IMR-90 (cell line): Measurements from ENCODE around the gene TXNRD1. TPM values are rescaled to one million over a fixed set of nuclear protein-coding genes. Genes with fewer than 3 reads are reported as not detected.

Experiments
- ATAC-seq: fragments of 200-7000 bp; cut with Tn5 transposase; 2 replicates; pipeline ENCODE4 v1.9.1; 2020; ENCODE audit warnings: low read depth, mild to moderate bottlenecking, moderate library complexity
- BruUV-seq: library from RNA; stranded (reverse); fragments of 400-500 nt; replicated peaks from 2 replicates; lab custom pipeline; 2021; lab: Mats Ljungman, UMichigan
- CTCF ChIA-PET: fragments of 300-600 bp; formaldehyde crosslinking; extraction: SDS; loops from one replicate; lab custom pipeline; 2021; ENCODE audit warnings: antibody characterized with exemption; lab: Yijun Ruan, JAX
- POLR2A ChIA-PET: fragments of 300-600 bp; sonication (Branson Sonifier 250); formaldehyde crosslinking; loops from one replicate; lab custom pipeline; 2022; ENCODE audit warnings: antibody characterized with exemption; ENCODE audit not compliant: unreplicated experiment; lab: Charles Lee
- DNase-seq: peaks from one replicate; pipeline ENCODE4 v3.0.0; 2013
- H2AFZ ChIP-seq: replicated peaks from 2 replicates; pipeline ENCODE3; 2013; ENCODE audit warnings: low read length, mild to moderate bottlenecking; ENCODE audit not compliant: poor library complexity
- H2AK5ac ChIP-seq: 2 replicates; pipeline ENCODE4 v1.6.1; 2013; ENCODE audit warnings: low read depth, low read length, inconsistent platforms
- H2AK9ac ChIP-seq: replicated peaks from 2 replicates; pipeline ENCODE3; 2013; ENCODE audit warnings: mild to moderate bottlenecking, low read depth, low read length, moderate library complexity; ENCODE audit not compliant: poor library complexity
- H2BK120ac ChIP-seq: 2 replicates; pipeline ENCODE4 v1.6.1; 2013; ENCODE audit warnings: low read depth, low read length, inconsistent platforms
- H2BK15ac ChIP-seq: 3 replicates; pipeline ENCODE4 v1.6.1; 2013; ENCODE audit warnings: low read depth, low read length, inconsistent platforms
- H2BK20ac ChIP-seq: 2 replicates; pipeline ENCODE4 v1.6.1; 2013; ENCODE audit warnings: low read depth, mild to moderate bottlenecking, inconsistent platforms, low read length, moderate library complexity
- H2BK5ac ChIP-seq: 2 replicates; pipeline ENCODE4 v1.6.1; 2013; ENCODE audit warnings: mild to moderate bottlenecking, low read depth, low read length, inconsistent platforms; ENCODE audit not compliant: poor library complexity, severe bottlenecking
- H3K14ac ChIP-seq: replicated peaks from 2 replicates; pipeline ENCODE4 v1.6.1; 2013; ENCODE audit warnings: low read depth, low read length, inconsistent platforms
- H3K18ac ChIP-seq: 2 replicates; pipeline ENCODE4 v1.6.1; 2013; ENCODE audit warnings: low read depth, low read length, control low read depth
- H3K23ac ChIP-seq: 2 replicates; pipeline ENCODE4 v1.6.1; 2013; ENCODE audit warnings: low read depth, low read length, inconsistent platforms
- H3K27ac ChIP-seq: 2 replicates; pipeline ENCODE4 v1.5.1; 2013; ENCODE audit warnings: mild to moderate bottlenecking, control low read depth, low read length; ENCODE audit not compliant: insufficient read depth
- H3K27me3 ChIP-seq: 2 replicates; pipeline ENCODE4 v1.6.1; 2013; ENCODE audit warnings: low read length; ENCODE audit not compliant: control insufficient read depth, insufficient read depth
- H3K36me3 ChIP-seq: 2 replicates; pipeline ENCODE4 v1.6.1; 2013; ENCODE audit warnings: low read length, mixed read lengths; ENCODE audit not compliant: control insufficient read depth, insufficient read depth
- H3K4ac ChIP-seq: 2 replicates; pipeline ENCODE4 v1.6.1; 2013; ENCODE audit warnings: low read depth, low read length, inconsistent platforms
- H3K4me1 ChIP-seq: 2 replicates; pipeline ENCODE4 v1.6.1; 2013; ENCODE audit warnings: low read length, mixed read lengths; ENCODE audit not compliant: control insufficient read depth, insufficient read depth
- H3K4me2 ChIP-seq: 2 replicates; pipeline ENCODE4 v1.6.1; 2013; ENCODE audit warnings: low read depth, mild to moderate bottlenecking, control low read depth, low read length, moderate library complexity
- H3K4me3 ChIP-seq: 2 replicates; pipeline ENCODE4 v1.5.1; 2013; ENCODE audit warnings: low read depth, mild to moderate bottlenecking, control low read depth, low read length, moderate library complexity; ENCODE audit not compliant: insufficient read depth
- H3K56ac ChIP-seq: 2 replicates; pipeline ENCODE4 v1.6.1; 2013; ENCODE audit warnings: low read length, inconsistent platforms; ENCODE audit not compliant: insufficient read depth; ENCODE audit errors: extremely low read depth
- H3K79me1 ChIP-seq, 2 experiments: 2 replicates each; pipeline ENCODE4 v1.6.1; 2013; ENCODE audit warnings: low read length in 2 of 2, inconsistent platforms in 1 of 2, low read depth in 1 of 2
- H3K9ac ChIP-seq: 2 replicates; pipeline ENCODE4 v1.6.1; 2013; ENCODE audit warnings: low read depth, low read length, control low read depth
- H3K9me1 ChIP-seq: 2 replicates; pipeline ENCODE4 v1.6.1; 2013; ENCODE audit warnings: low read length, inconsistent platforms; ENCODE audit not compliant: insufficient read depth
- H3K9me3 ChIP-seq: 2 replicates; pipeline ENCODE4 v1.6.1; 2013; ENCODE audit warnings: low read length; ENCODE audit not compliant: control insufficient read depth, insufficient read depth
- H4K20me1 ChIP-seq: 2 replicates; pipeline ENCODE4 v1.6.1; 2013; ENCODE audit warnings: low read length, inconsistent platforms; ENCODE audit not compliant: insufficient read depth
- H4K5ac ChIP-seq: 2 replicates; pipeline ENCODE4 v1.6.1; 2013; ENCODE audit warnings: mild to moderate bottlenecking, low read depth, low read length, control low read depth
- H4K8ac ChIP-seq, 2 experiments: 2 replicates each; pipeline ENCODE4 v1.6.1; 2013; ENCODE audit warnings: low read depth in 2 of 2, low read length in 2 of 2, control low read depth in 1 of 2, inconsistent platforms in 1 of 2
- H4K91ac ChIP-seq: 2 replicates; pipeline ENCODE4 v1.6.1; 2013; ENCODE audit warnings: low read depth, low read length, inconsistent platforms; ENCODE audit not compliant: insufficient read depth
- BHLHE40 ChIP-seq: fragments of 150-350 bp; IDR thresholded peaks from 2 replicates; pipeline ENCODE4 v1.6.1; 2016; ENCODE audit warnings: mild to moderate bottlenecking, low read depth, low read length
- CEBPB ChIP-seq: IDR thresholded peaks from 2 replicates; pipeline ENCODE4 v1.6.1; 2012; ENCODE audit warnings: low read depth, low read length, improper control_type of control experiment
- CHD1 ChIP-seq: IDR thresholded peaks from 2 replicates; pipeline ENCODE4 v1.6.1; 2012; ENCODE audit warnings: low read depth, low read length, improper control_type of control experiment
- FOS ChIP-seq: fragments of 150-350 bp; IDR thresholded peaks from 2 replicates; pipeline ENCODE4 v1.6.1; 2016; ENCODE audit warnings: low read depth, low read length
- MAFK ChIP-seq: IDR thresholded peaks from 2 replicates; pipeline ENCODE4 v1.6.1; 2012; ENCODE audit warnings: low read depth, low read length, improper control_type of control experiment
- MAZ ChIP-seq: IDR thresholded peaks from 2 replicates; pipeline ENCODE4 v1.6.1; 2012; ENCODE audit warnings: low read depth, mild to moderate bottlenecking, low read length, improper control_type of control experiment, moderate library complexity, borderline replicate concordance
- MXI1 ChIP-seq: IDR thresholded peaks from 2 replicates; pipeline ENCODE4 v1.6.1; 2012; ENCODE audit warnings: low read depth, mild to moderate bottlenecking, low read length, moderate library complexity, borderline replicate concordance
- NFE2L2 ChIP-seq: fragments of 150-350 bp; IDR thresholded peaks from 2 replicates; pipeline ENCODE4 v1.6.1; 2016; ENCODE audit warnings: low read depth, mild to moderate bottlenecking, low read length
- RAD21 ChIP-seq: IDR thresholded peaks from 2 replicates; pipeline ENCODE4 v1.6.1; 2012; ENCODE audit warnings: low read length, improper control_type of control experiment
- RCOR1 ChIP-seq: IDR thresholded peaks from 2 replicates; pipeline ENCODE4 v1.6.1; 2012; ENCODE audit warnings: mild to moderate bottlenecking, low read length, improper control_type of control experiment; ENCODE audit not compliant: insufficient replicate concordance
- RFX5 ChIP-seq: IDR thresholded peaks from 2 replicates; pipeline ENCODE4 v1.8.0; 2012; ENCODE audit warnings: low read depth, mild to moderate bottlenecking, low read length, moderate library complexity
- SMC3 ChIP-seq: fragments of 150-350 bp; IDR thresholded peaks from 2 replicates; pipeline ENCODE4 v1.6.1; 2016; ENCODE audit warnings: low read depth, mild to moderate bottlenecking, antibody characterized with exemption, low read length, moderate library complexity
- USF2 ChIP-seq: fragments of 150-350 bp; IDR thresholded peaks from 2 replicates; pipeline ENCODE4 v1.6.1; 2017; ENCODE audit warnings: mild to moderate bottlenecking, antibody characterized with exemption, low read length, low read depth
- WGBS, 2 experiments: methylation state at CpG; one replicate each; pipeline versions ENCODE4 v1.1.5 to v1.1.7; 2013; ENCODE audit warnings: missing lambda C conversion rate in 2 of 2; ENCODE audit not compliant: insufficient read length in 1 of 2; ENCODE audit errors: extremely low coverage in 2 of 2; 5-methylcytosine and 5-hydroxymethylcytosine counted together
- dilution Hi-C: fragments of 300-500 bp; cut with HindIII; formaldehyde crosslinking; loops from one replicate; pipeline ENCODE4 v1.14.3; 2018; ENCODE audit warnings: low sequenced_read_pairs; ENCODE audit not compliant: unreplicated experiment
- in situ Hi-C: fragments of 300-500 bp; cut with MboI; formaldehyde crosslinking; loops from 3 replicates; pipeline ENCODE4 v1.14.3; 2019; ENCODE audit warnings: low sequenced_read_pairs, inconsistent platforms, mixed read lengths
- intact Hi-C: fragments of 100-400 bp; cut with micrococcal nuclease; formaldehyde crosslinking; loops from 2 replicates; pipeline ENCODE4 v1.10.0; 2022
- polyA plus RNA-seq, 3 experiments: library from polyadenylated mRNA; depleted of rRNA; stranded (reverse); fragments of >200 nt; gene quantifications; 2 replicates each; pipeline ENCODE4 v1.2.3, GENCODE V29; 2012; ENCODE audit warnings: low replicate concordance in 1 of 3
- total RNA-seq: library from RNA; depleted of rRNA; stranded (reverse); fragments of >200 nt; gene quantifications from 2 replicates; pipeline ENCODE4 v1.2.3, GENCODE V29; 2012
- TF ChIP-seq, protein P1 (sequence below): fragments of 150-350 bp; IDR thresholded peaks from 2 replicates; pipeline ENCODE4 v1.6.1; 2016; ENCODE audit warnings: low read depth, mild to moderate bottlenecking, low read length, moderate library complexity, borderline replicate concordance

The TXNRD1 gene
- total and polyA plus RNA-seq, 2 of the 4 experiments (the other 2 are of a cell fraction) = 379 to 582 TPM

DNA sequence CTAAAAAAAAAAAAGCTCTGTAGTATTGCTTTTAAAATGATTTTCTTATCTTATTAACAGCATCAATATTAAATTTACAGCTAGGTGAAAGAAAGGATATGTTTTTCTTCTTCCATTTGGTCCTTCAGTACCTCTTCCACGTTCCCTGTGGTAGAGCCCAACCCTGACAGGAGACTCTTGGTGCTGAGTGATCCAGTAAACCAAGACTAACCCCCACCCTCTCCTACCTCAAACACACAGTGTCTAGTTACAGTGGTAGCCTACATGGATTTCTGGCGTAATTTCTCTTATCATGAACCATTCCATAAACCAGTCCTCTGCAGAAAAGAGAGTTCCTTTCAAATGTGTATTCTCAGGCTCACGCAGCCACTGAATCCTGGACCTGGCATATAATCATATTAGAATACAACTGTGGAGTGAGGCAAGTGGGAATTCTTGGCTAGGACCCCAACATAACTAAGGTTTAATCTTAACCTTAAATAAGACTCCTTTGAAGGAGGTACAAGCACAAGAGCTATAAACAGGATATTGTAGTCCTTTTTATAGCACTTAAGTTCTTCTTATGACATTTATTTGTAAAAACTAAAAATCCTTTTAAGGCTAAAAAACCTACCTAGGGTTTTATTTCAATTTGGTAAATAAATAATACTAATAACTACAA is 27.1 kb downstream of the TXNRD1 start:
- Histone ChIP-seq H3K36me3 (no peaks in the 10 kb centered on the region), H3K27me3 (no peaks in the 10 kb centered on the region), H3K4me3 (no peak overlapping the region), H2BK120ac (no peak overlapping the region), H4K91ac (no peak overlapping the region), H3K4ac (no peak overlapping the region), H2BK20ac (no peak overlapping the region), H2BK5ac (no peak overlapping the region), H3K14ac (no peak overlapping the region), H3K9me1 (no peaks in the 10 kb centered on the region; the same call in 1 of the 2 replicates), H3K27ac (no peak overlapping the region), H4K20me1 (no peaks in the 10 kb centered on the region), H2AK5ac (no peak overlapping the region), H3K9me3 (no peaks in the 10 kb centered on the region), H4K8ac (no peak overlapping the region), H3K4me1 (no peaks in the 10 kb centered on the region), H3K9ac (no peak overlapping the region), H3K79me1 (no peaks in the 10 kb centered on the region), H3K23ac (no peak overlapping the region), H4K5ac (no peak overlapping the region), H3K18ac (no peak overlapping the region), H2AFZ (no peak overlapping the region), H3K56ac (no peak overlapping the region), H2BK15ac (no peak overlapping the region), H2AK9ac (no peak overlapping the region), H3K4me2 (no peak overlapping the region)
- ATAC-seq = no peak
- no TSS peak for BruUV-seq
- TF ChIP-seq MXI1 (no peak), CEBPB (no peak), RFX5 (no peak), RAD21 (no peak), SMC3 (no peak), BHLHE40 (no peak), USF2 (no peak), CHD1 (no peak), MAZ (no peak), RCOR1 (no peak), FOS (no peak), NFE2L2 (no peak), MAFK (no peak)
- TF ChIP-seq, protein P1, sequence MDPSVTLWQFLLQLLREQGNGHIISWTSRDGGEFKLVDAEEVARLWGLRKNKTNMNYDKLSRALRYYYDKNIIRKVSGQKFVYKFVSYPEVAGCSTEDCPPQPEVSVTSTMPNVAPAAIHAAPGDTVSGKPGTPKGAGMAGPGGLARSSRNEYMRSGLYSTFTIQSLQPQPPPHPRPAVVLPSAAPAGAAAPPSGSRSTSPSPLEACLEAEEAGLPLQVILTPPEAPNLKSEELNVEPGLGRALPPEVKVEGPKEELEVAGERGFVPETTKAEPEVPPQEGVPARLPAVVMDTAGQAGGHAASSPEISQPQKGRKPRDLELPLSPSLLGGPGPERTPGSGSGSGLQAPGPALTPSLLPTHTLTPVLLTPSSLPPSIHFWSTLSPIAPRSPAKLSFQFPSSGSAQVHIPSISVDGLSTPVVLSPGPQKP = no peak
- WGBS, 2 experiments = 100% methylated on average over 1 of the region's 3 CpGs; no CpG with 5 or more reads in 1 of the 2 experiments
- intact Hi-C loops (no loop called here), dilution Hi-C loops (no loop called here), in situ Hi-C loops (no loop called here)
- DNase-seq = no peak
- CTCF ChIA-PET = interaction anchor here (0.5 to 0.6 kb wide), 3 partner anchors 9 to 922 kb away, joined by 3 to 6 read pairs (median 5); no protein-coding TSS in a partner anchor
- POLR2A ChIA-PET = interaction anchor here (0.6 kb wide), 1 partner anchor 73 kb away, joined by 8 read pairs; no protein-coding TSS in a partner anchor
